Astrocyte (in vitro differentiated cells and primary cell): ENCODE measurements around the gene C11orf24.

Experiments
- CTCF ChIP-seq: IDR thresholded peaks from 2 replicates; pipeline ENCODE4 v1.5.1; 2011; ENCODE audit warnings: low read depth, mild to moderate bottlenecking, inconsistent platforms, low read length, moderate library complexity; ENCODE audit not compliant: insufficient read depth
- EZH2 ChIP-seq: IDR thresholded peaks from 2 replicates; pipeline ENCODE4 v1.6.1; 2012; ENCODE audit warnings: mild to moderate bottlenecking, low read length, inconsistent platforms; ENCODE audit not compliant: insufficient read depth

- TF ChIP-seq CTCF (no peak), EZH2 (no peak)
These were observed 10.5 kb upstream of the C11orf24 start for GRCh38 chr11:68282141-68282860.
